ENCODE results near the gene SAMD1.

- TF ChIP-seq CTCF (conservative IDR thresholded peaks at IDR 0.05) (no peak), ZFX (IDR thresholded peaks at IDR 0.05) (no peak)
Measured at GRCh38 chr19:14054721-14055120, 35.8 kb downstream of the SAMD1 start.

All from C4-2B (cell line).